Liver (tissue), 3 donors: ENCODE data around the gene MZT2B.
"Not testable (repeated sequence)": the region's sequence is repeated elsewhere in the genome, so short reads cannot be mapped to it uniquely, and the experiment has no call there.

Experiments used
- RAD21 ChIP-seq, 2 donors: IDR thresholded peaks; 2 replicates each; pipeline ENCODE4 v1.6.1; 2016; ENCODE audit warnings: antibody characterized with exemption in 2 of 2, mild to moderate bottlenecking in 2 of 2
- TF ChIP-seq, protein P1 (sequence below): fragments of 150-350 bp; IDR thresholded peaks from 2 replicates; pipeline ENCODE4 v1.5.1; 2017; ENCODE audit warnings: improper control_type of control experiment, low read depth, low read length; ENCODE audit not compliant: missing input control
- donor health status: healthy.
- donor health status: healthy.

DNA sequence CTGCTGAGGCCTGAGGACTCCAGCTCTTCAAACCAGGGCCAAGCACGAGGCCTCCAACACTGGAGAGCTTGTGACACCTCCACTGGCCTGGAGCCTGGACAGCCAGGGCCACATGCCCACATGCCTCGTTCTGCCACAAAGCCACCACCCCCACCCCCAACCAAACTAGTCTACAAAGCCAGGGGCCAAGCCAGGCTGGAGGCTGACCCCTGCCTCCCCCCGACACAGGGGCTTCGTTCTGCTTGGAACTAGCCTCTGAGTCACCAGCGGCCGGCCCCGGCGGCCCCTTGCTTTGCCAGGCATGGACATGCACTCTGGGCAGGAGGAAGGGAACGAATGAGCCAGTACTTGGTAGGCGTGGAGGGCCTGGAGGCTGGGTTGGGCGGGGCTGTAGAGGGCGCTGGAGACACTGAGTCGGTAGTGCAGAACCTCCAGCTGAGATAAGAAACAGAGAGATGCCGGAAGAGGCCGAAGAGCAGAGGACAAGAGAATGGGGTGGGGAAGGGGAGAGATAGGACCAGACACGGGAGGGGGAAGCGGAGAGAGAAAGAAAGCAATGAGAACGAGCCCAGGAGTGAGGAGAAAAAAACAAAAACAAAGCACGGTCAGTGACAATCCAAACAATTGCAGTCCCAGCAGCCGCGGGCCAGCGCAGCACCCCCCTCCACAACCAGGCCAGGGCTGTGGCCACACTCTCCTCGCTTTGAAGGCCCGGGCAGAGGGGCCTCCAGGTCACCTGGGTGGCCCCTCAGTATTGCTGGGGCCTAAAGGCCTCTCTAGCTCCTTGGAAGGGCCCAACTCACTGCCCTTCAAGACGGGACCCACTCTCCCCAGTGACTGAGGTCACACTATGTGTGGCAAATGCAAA is 21.0 kb upstream of the MZT2B start:
- TF ChIP-seq, protein P1, sequence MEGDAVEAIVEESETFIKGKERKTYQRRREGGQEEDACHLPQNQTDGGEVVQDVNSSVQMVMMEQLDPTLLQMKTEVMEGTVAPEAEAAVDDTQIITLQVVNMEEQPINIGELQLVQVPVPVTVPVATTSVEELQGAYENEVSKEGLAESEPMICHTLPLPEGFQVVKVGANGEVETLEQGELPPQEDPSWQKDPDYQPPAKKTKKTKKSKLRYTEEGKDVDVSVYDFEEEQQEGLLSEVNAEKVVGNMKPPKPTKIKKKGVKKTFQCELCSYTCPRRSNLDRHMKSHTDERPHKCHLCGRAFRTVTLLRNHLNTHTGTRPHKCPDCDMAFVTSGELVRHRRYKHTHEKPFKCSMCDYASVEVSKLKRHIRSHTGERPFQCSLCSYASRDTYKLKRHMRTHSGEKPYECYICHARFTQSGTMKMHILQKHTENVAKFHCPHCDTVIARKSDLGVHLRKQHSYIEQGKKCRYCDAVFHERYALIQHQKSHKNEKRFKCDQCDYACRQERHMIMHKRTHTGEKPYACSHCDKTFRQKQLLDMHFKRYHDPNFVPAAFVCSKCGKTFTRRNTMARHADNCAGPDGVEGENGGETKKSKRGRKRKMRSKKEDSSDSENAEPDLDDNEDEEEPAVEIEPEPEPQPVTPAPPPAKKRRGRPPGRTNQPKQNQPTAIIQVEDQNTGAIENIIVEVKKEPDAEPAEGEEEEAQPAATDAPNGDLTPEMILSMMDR = not testable (repeated sequence)
- not testable (repeated sequence) for TF ChIP-seq RAD21 (IDR thresholded peaks at IDR 0.05)
